ENCODE measurements around the gene GDA.

The GDA gene

DNA sequence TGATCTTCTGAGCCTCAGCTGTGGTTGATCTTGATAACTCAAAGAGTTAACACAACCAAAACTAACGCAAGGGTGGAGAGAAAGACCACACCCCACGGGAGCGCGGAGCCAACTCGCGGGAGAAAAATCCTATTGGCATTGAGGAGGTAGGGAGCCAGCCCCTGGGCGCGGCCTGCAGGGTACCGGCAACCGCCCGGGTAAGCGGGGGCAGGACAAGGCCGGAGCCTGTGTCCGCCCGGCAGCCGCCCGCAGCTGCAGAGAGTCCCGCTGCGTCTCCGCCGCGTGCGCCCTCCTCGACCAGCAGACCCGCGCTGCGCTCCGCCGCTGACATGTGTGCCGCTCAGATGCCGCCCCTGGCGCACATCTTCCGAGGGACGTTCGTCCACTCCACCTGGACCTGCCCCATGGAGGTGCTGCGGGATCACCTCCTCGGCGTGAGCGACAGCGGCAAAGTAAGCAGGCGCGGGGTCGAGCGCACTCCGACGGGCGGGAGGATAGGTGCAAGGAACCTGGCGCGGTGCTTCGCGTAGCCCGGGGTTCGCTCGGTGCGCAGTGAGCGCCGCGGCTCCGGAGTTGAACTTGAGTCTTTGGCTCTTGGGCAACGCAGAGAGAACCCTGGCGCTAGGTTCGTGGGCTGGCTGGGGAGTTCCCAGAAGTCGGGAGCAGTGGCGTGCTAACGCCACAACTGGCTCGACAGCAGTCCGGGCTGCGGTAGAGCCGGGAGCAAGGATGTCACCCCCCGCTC is at the start of gene GDA:
TSS of gene GDA (plus strand) at position 210 of the 745 bp plus-strand sequence. CDS start at position 330, 120 bp downstream.
- H3K27ac ChIP-seq = no peak within 1 kb of the TSS
- DNase-seq (ENCODE audit: low spot score) = no peak
- H3K4me3 ChIP-seq = peak within 1 kb of the TSS; percentile 46
- TF ChIP-seq CTCF (IDR thresholded peaks at IDR 0.05) = no peak

DNA sequence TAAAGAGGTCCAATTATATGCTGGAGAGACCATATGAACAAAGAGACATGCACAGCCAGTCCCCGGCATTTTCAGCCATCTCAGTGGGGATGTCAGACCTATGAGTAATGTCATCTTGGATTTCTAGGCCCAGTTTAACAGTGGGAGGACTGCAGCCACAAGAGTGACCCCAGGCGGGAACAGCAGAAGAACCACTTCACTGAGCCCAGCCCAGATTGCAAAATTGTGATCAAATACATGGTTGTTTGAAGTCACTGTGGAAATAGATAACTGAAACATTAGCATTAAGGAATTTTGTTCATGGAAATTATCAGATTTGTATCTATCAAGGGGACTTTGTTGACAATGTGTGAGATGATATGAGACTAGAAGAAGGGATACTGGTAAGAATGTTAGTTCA is 46.7 kb upstream of the GDA start:
- no peak overlapping the region for H3K27ac ChIP-seq
- H3K4me3 ChIP-seq = no peak overlapping the region
- TF ChIP-seq CTCF (IDR thresholded peaks at IDR 0.05) = no peak
- no peak for DNase-seq (ENCODE audit: low spot score)

DNA sequence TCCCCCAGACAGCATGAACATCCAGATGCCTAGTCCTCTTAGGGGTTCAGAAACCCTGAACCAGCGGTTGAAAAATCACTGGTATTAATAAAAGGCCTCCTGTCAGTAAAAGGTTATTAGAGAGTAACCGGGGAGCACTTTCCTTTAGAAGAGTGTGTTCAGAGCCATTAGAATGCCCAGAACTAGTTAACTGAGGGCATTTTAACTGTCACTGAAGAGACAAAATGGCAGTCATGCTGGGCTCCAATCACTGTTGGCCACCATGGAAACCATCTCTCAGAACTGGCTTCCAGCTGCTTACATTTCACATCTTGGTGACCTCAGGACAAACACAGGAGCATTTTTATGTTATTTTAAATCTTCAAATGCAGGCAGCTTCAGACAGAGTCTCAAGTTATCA is 36.2 kb upstream of the GDA start:
- DNase-seq (ENCODE audit: low spot score) = no peak
- Histone ChIP-seq H3K4me3 (no peak overlapping the region), H3K27ac (no peak overlapping the region)
- no peak for TF ChIP-seq CTCF (IDR thresholded peaks at IDR 0.05)

- no peak overlapping the region for H3K27ac ChIP-seq
- TF ChIP-seq CTCF (IDR thresholded peaks at IDR 0.05) = no peak
Observed at GRCh38 chr9:72119853-72120252, 29.4 kb upstream of the GDA start.

DNA sequence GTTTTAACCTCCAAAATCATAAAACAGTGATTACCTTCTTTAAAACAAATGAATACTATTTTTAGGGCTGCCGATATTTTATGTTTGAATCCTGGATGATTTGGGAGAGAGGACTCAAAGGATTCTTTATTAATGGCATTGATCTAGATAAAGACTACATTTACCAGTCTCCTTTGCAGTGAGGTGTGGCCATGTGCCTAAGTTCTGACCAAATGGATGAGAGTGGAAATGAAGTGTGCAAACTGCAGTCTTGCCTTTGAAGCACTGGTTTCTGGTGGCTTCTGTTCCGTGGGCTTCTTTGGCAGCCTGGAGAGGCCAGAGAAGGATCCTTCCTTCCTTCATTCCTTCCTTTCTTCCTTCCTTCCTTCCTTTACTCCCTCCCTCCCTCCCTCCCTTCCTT is 24.3 kb upstream of the GDA start:
- no peak overlapping the region for H3K27ac ChIP-seq
- no peak for DNase-seq (ENCODE audit: low spot score)
- H3K4me3 ChIP-seq = no peak overlapping the region
- no peak for TF ChIP-seq CTCF (IDR thresholded peaks at IDR 0.05)

More at GRCh38 chr9:72119853-72120252, 29.4 kb upstream of the GDA start:
- DNase-seq (ENCODE audit: low spot score) = no peak
- no peak overlapping the region for H3K4me3 ChIP-seq

- no peak for TF ChIP-seq CTCF (IDR thresholded peaks at IDR 0.05)
- H3K27ac ChIP-seq = no peak overlapping the region
- no peak overlapping the region for H3K4me3 ChIP-seq
- no peak for DNase-seq (ENCODE audit: low spot score)
Observed at GRCh38 chr9:72127753-72128152, 21.5 kb upstream of the GDA start.

DNA sequence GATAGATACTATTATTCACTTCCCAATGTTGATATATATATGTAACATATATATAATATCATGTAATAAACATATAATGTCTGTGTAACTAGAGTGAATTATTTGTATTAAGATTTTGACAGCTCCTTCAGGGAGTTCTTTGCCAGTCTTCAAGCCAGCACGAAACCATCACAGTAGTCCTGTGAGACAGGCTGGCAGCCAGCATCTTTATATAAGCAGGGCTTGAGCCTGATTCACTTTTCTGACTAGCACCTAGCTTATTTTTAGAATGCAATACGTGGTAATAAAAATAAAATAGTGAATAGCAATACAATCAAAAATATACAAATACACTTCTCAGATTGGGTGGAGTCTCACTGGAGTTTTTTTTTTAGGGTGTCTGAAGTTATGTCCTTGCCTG is 20.7 kb upstream of the GDA start:
- TF ChIP-seq CTCF (IDR thresholded peaks at IDR 0.05) = no peak
- DNase-seq (ENCODE audit: low spot score) = no peak
- H3K27ac ChIP-seq = no peak overlapping the region
- H3K4me3 ChIP-seq = no peak overlapping the region

Measured in coronary artery (tissue), 2 donors.